SK-N-SH (cell line): Measurements from ENCODE around the gene KCNMB3.

ENCODE experiments used
- CTCF ChIP-seq: fragments of 200-600 bp; sonication (generic); IDR thresholded peaks from 2 replicates; pipeline ENCODE4 v1.6.1; 2017; ENCODE audit warnings: antibody characterized with exemption, mild to moderate bottlenecking, moderate library complexity
- EP300 ChIP-seq, 2 experiments: IDR thresholded peaks; 2 replicates each; pipeline versions ENCODE4 v1.4.0 to v1.6.1; 2012; ENCODE audit warnings: borderline replicate concordance in 1 of 2, low read depth in 1 of 2, low read length in 1 of 2
- EZH2phosphoT487 ChIP-seq: fragments of 200-600 bp; sonication (generic); IDR thresholded peaks from 2 replicates; pipeline ENCODE4 v1.6.1; 2017; ENCODE audit warnings: low read depth, mixed run types, mild to moderate bottlenecking, antibody characterized with exemption, moderate library complexity, borderline replicate concordance
- JUND ChIP-seq: IDR thresholded peaks from 2 replicates; pipeline ENCODE4 v1.4.0; 2012
- TAF1 ChIP-seq: IDR thresholded peaks from 2 replicates; pipeline ENCODE4 v1.6.1; 2012; ENCODE audit warnings: low read depth, mild to moderate bottlenecking, low read length, moderate library complexity, borderline replicate concordance

- TF ChIP-seq EP300 (IDR thresholded peaks at IDR 0.05; ENCODE audit: borderline replicate concordance in 1 of 2, low read depth in 1 of 2, low read length in 1 of 2) = no peak
- no peak for TF ChIP-seq CTCF
- TF ChIP-seq EZH2phosphoT487 = no peak
- TF ChIP-seq JUND = no peak
- TF ChIP-seq TAF1 = no peak
These were observed 37.9 kb upstream of the KCNMB3 start for GRCh38 chr3:179288845-179289244.
